Colon (tissue), 2 donors: ENCODE data around the gene PIP5K1C.
"Not testable (repeated sequence)": the region's sequence is repeated elsewhere in the genome, so short reads cannot be mapped to it uniquely, and the experiment has no call there.

Experiments used
- FAIRE-seq: peaks from 2 replicates; lab custom pipeline; 2012; peaks lifted over from hg19 to GRCh38; lab: Jason Lieb, UNC
- donor health status: control.
- donor health status: control.

PIP5K1C gene

GRCh38 chr19:3674784-3675543, 25.3 kb downstream of the PIP5K1C start:
- FAIRE-seq = no peak

GRCh38 chr19:3673506-3674439, 26.5 kb downstream of the PIP5K1C start:
- FAIRE-seq = no peak

GRCh38 chr19:3672993-3673392, 27.3 kb downstream of the PIP5K1C start:
- no peak for FAIRE-seq

GRCh38 chr19:3672575-3672948, 27.7 kb downstream of the PIP5K1C start:
- no peak for FAIRE-seq

- no peak for FAIRE-seq
Measured at GRCh38 chr19:3671680-3672574, 28.3 kb downstream of the PIP5K1C start.

GRCh38 chr19:3670796-3671679, 29.2 kb downstream of the PIP5K1C start:
- FAIRE-seq = no peak

- no peak for FAIRE-seq
Measured at GRCh38 chr19:3669947-3670795, 30.1 kb downstream of the PIP5K1C start.

GRCh38 chr19:3669082-3669946, 31.0 kb downstream of the PIP5K1C start:
- no peak for FAIRE-seq

GRCh38 chr19:3668331-3669081, 31.8 kb downstream of the PIP5K1C start:
- no peak for FAIRE-seq

- no peak for FAIRE-seq
Measured at GRCh38 chr19:3667766-3668165, 32.5 kb downstream of the PIP5K1C start.

GRCh38 chr19:3667037-3667638, 33.1 kb downstream of the PIP5K1C start:
- FAIRE-seq = no peak

- FAIRE-seq = not testable (repeated sequence)
Measured at GRCh38 chr19:3666545-3666856, 33.8 kb downstream of the PIP5K1C start.

GRCh38 chr19:3665681-3666544, 34.4 kb downstream of the PIP5K1C start:
- no peak for FAIRE-seq

GRCh38 chr19:3664879-3665642, 35.2 kb downstream of the PIP5K1C start:
- FAIRE-seq = no peak

- no peak for FAIRE-seq
Measured at GRCh38 chr19:3663838-3664237, 36.4 kb downstream of the PIP5K1C start.
